Non-pigmented ciliary epithelial cell (primary cell): ENCODE results near the gene KCNJ18.
"Not testable (repeated sequence)": the region's sequence is repeated elsewhere in the genome, so short reads cannot be mapped to it uniquely, and the experiment has no call there.

Experiments
- DNase-seq: peaks from one replicate; pipeline ENCODE4 v3.0.0-alpha.2; 2010; ENCODE audit warnings: low read depth

Gene KCNJ18

DNA sequence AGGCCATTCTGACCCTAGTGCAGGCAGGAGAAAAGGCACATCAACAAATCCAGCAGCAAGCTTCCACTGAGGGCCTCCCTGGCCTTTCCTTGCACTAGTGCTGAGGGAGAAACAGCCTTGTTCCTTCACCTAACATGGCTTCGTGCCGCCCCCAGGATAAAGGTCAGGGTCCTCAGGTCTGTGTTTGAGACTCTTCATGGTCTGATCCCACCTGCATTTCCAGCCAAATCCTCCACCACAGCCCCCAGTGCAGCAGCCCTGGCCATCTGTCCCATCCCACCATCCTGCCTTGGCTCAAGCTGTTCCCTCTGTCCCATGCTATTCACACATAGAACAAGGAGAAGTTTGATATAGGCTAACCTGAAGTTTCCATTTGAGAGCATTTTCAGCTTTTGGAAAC, 20.9 kb upstream of the KCNJ18 start:
- DNase-seq: not testable (repeated sequence)

DNA sequence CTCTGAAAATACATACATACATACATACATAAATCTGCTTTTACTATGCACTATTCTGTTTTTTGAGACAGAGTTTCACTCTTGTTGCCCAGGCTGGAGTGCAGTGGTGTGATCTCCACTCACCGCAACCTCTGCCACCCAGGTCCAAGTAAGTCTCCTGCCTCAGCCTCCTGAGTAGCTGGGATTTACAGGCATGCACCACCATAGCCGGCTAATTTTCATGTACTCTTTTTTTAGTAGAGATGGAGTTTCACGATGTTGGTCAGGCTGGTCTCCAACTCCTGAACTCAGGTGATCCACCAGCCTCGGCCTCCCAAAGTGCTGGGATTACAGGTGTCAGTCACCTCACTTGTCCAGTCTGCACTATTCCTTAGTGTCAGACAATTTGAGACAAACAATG, 20.5 kb upstream of the KCNJ18 start:
- DNase-seq: not testable (repeated sequence)

DNA sequence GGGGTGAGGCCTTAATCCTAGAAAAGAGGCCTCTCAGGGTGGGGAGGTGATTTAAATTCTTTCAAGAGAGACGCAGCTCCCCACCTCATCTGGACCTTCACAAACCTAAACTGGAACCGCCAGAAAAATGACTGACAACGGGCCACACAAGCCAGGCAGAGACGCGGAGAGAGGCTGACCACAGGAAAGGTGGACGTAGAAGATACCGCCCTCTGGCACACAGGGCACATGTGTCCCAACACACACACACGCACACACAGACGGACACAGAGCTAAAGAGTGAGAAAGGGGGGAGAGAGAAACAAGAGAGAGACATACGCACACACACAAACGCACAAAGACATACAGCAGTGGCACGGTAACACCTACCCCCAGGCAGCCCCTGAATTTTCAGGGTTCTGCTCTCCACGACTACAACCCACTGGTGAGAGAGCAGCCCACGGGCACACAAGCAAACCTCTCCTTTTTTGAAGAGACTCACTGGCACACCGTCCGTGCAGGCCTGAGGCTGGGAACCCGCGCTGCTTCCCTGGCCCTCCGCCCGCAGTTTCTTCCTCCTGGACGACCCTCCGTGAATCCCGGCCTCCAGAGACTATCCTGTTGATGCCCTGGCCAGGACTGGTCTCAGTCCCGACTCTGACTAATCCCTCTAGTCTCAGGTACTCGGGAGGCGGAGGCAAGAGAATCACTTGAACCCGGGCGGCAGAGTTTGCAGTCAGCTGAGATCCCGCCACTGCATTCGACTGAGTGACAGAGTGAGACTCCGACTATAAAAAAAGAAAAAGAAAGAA, 18.7 kb upstream of the KCNJ18 start:
- DNase-seq: not testable (repeated sequence)

DNA sequence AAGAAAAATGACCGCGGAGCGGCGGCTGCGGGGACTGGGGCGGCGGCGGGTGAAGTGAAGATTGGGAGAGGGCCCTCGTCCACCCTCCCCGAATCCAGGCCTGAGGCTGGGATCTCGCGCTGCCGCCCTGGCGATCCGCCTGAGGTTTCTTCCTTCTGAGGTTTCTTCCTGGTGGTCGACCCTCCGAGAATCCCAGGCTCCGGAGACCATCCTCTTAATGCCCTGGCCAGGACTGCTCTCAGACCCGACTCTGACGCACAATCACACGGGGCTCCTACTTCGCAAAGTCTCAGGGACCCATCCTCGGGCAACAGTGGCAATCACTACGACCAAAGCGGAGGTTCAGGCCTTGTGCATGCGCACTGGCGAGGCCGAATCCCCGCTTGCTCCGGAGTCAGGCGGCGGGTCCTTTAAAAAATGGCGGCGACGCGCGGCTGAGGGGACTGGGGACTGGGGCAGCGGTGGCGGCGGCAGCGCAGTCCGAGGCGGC, 18.0 kb upstream of the KCNJ18 start:
- no peak for DNase-seq

DNA sequence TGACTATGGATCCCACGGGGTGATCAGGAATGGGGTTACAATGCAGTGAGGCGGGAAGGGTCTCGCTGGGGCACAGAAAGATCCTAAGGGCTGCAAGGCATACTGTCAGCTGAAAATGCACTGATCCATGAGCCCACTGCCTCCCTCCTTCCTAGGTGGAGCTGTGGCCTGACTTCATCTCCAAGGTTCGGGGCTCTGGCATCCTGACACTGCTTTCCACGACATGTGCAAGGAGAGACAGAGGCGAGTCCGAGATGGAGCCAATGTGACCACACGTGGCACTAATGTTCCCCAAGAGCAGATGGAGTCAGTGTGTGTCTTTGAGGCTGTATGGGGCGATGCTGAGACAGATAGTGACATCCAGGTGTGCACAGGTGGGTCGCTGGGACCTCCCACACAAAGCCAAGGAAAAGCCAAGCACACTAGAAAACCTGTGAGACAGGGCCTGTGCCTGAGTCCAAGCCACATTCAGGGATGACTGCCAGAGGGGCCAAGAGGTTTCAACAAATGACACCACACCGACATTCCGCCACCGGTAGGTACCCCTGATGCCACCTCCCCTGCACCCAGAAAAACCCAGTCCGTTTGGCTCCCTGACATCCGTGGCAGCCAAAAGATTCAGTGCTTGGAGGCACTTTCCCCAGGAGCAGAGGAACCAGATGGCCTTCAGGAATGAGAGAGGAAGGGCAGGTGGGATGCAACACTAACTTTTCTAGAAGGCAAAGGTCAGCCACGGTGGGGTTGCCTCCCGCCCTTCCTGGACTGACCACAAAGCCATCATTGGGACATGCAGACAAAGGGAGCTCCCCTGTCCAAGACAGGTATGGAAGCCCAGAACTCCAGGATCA, 17.2 kb upstream of the KCNJ18 start:
- not testable (repeated sequence) for DNase-seq

DNA sequence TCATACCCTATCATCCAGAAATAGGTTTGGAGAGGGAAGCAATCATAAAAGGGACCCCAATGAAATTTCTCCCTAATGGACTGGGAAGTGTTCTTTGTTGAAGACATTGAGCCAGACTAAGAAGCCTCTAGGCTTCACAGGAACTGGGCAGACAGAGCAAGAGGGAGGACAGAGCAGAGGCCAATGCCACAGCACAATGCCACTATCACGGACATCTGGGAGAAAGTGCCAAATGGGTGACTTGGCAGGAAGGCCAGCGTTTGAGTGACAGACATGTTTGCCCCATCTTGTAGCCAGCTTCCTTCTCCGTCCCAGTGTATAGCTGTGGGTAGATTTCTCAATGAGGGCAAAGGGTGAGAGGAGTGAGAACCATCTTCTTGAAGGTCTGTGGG, 16.6 kb upstream of the KCNJ18 start:
- not testable (repeated sequence) for DNase-seq

DNA sequence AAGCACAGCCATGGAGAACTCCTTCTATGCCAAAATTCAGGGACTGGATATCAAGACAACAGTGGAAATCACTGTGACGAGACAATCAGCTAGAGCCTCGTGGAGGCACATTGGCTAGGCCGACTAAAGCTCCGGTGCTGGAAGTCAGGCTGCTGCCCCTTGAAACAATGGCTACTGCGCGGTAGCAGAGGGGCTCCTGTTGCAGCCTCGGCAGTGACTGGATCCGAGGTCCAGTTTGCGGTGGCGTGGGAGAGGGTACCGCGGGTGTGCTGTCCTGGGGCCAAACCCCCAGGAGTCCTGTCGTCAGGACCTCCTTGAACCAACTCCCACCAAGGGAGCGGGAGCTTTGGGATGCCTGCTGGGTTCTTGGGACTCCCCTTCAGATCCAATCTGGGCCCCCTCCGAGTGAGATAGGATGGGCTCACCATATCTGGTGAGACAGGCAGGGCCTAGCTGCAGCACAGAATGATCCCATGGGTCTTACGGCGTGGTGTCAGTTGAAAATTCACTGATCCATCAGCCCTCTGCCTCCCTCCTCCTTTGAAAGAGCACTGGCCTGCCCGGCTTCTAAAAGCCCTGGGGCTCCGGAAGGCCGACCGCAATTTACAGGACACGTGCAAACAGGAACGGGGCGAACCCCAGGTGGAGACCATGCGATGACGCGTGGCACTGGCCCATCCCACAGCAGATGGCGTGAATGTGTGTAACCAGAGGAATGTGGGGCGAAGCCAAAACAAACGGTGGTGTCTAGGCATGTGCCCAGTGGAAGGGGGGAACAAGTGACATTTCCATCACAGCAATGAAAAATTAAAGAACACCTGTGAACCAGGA, 15.8 kb upstream of the KCNJ18 start:
- DNase-seq: no peak

DNA sequence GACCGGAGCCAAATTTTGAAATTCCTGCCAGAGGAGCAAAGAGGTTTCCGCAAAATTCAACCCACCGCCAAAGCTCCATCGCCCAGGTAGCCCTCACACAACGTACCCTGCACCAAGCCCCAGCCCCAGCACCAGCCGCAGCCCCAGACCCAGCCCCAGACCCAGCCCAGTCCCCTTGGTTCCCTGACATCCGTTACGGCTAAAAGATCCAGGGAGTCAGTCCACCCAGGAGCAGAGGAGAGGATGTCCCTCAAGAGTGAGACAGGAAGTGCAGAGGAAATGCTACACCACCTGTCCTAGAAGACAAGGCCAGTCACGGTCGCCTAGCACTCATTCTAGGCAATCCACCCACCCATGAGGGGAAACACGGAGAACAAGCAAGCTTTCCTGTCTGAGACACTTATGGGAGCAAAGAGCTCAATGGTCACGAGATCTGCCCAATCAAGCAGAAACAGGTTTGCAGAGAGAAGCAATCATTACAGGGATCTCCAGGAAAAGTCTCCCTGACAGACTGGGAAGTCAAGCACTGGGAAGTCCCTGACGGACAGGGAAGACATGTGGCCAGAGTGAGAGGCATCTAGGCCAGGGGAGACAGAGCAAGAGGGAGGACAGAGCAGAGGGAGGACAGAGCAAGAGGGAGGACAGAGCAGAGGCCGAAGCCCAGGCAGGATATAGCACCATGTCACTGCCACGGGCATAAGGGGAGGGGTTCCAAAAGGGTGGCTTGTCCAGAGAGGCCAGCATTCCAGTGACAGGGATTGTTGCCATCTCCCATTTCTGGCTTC, 15.0 kb upstream of the KCNJ18 start:
- DNase-seq: no peak

DNA sequence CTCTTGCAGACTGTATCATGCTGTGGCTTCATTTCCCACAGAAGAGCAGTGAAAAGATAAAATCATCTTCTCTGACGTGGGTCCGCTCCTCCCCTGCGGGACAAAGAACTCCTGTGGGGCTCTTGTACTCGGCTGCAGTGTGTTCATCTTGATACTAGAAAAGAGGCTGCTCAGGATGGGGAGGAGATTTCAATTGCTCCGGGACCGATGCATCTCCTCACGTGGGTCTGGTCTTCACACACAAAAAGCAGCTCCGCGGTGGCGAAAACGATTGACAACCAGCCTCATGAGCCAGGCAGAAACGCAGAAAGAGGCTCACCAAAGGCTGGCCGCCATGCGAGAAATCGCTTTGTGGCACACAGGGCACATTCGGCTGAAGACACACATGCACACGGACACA, 14.4 kb upstream of the KCNJ18 start:
- no peak for DNase-seq

DNA sequence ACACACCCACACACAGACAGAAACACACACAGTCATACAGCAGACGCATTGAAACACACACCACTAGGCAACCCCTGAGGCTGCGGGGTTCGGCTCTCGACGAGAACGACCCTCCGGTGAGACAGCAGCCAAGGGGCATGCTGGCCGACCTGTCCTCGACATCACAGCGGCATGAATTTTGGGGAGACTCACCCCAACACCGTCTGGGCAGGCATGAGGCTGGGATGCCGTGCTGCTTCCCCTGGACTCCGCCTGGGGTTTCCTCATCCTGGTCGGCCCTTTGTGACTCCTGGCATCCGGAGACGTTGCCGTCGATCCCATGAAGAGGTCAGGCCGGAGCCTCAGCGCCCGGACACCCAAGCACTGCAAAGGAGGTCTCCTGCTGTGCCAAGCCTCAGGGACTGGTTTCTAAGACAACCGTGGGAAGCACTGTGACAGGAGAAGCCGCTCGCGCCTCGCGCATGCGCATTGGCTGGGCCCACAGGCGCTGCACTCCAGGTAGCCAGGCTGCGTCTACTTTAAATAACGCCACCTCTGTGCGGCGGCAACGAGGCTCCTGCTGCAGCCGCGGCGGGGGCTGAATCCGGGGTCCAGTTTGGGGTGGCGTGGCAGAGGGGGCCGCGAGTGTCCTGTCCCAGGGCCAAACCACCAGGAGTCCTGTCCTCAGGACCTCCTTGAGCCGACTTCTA, 13.8 kb upstream of the KCNJ18 start:
- DNase-seq: no peak

DNA sequence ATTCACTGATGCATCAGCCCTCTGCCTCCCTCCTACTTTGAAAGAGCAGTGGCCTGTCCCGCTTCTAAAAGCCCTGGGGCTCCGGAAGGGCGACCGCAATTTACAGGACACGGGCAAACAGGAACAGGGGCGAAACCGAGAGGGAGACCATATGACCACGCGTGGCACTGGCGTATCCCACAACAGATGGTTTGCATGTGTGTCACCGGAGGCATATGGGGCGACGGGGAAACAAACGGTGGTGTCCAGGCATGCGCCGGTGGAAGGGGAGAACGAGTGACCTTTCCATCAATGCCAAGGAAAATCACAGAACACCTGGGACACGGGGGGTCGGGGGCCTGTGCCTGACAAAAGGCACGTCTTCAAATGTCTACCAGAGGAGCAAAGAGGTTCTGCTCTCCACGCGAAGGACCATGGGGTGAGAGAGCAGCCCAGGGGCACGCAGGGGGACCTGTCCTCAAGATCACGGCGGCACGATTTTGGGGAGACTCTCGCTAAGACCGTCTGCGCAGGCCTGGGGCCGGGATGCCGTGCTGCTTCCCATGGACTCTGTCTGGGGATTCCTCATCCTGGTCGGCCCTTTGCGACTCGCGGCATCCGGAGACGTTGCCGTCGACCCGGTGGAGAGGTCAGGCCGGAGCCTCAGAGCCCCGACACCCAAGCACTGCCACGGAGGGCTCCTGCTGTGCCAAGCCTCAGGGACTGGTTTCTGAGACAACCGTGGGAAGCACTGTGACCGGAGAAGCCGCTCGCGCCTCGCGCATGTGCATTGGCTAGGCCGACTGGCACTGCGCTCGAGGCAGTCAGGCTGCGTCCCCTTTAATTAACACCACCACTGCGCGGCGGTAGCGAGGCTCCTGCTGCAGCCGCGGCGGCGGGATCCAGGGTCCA, 12.8 kb upstream of the KCNJ18 start:
- DNase-seq: no peak

DNA sequence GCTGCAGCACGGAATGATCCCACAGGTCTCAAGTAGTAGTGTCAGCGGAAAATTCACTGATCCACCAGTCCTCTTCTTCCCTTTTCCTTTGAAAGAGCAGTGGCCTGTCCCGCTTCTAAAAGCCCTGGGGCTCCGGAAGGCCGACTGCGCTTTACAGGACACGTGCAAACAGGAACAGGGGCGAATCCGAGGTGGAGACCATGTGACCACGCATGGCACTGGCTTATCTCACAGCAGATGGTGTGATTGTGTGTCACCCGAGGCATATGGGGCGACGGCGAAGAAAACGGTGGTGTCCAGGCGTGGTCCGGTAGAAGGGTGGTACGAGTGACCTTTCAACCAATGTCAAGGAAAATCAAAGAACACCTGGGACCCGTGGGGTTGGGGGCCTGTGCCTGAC, 12.0 kb upstream of the KCNJ18 start:
- DNase-seq: no peak

DNA sequence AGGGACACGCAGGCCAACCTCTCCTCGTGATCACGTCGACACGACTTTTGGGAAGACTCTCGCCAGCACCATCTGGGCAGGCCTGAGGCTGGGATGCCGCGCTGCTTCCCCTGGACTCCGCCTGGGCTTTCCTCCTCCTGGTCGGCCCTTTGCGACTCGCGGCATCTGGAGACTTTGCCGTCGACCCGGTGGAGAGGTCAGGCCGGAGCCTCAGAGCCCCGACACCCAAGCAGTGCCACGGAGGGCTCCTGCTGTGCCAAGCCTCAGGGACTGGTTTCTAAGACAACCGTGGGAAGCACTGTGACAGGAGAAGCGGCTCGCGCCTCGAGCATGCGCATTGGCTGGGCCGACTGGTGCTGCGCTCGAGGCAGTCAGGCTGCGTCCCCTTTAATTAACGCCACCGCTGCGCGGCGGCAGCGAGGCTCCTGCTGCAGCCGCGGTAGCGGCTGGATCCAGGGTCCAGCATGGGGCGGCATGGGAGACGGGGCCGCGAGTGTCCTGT, 11.4 kb upstream of the KCNJ18 start:
- DNase-seq: not testable (repeated sequence)

DNA sequence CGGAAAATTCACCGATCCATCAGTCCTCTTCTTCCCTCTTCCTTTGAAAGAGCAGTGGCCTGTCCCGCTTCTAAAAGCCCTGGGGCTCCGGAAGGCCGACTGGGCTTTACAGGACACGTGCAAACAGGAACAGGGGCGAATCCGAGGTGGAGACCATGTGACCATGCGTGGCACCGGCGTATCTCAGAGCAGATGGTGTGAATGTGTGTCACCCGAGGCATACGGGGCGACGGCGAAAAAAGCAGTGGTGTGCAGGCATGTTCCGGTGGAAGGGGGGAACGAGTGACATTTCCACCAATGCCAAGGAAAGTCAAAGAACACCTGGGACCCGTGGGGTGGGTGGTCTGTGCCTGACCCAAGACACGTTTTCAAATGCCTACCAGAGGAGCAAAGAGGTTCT, 10.7 kb upstream of the KCNJ18 start:
- not testable (repeated sequence) for DNase-seq

DNA sequence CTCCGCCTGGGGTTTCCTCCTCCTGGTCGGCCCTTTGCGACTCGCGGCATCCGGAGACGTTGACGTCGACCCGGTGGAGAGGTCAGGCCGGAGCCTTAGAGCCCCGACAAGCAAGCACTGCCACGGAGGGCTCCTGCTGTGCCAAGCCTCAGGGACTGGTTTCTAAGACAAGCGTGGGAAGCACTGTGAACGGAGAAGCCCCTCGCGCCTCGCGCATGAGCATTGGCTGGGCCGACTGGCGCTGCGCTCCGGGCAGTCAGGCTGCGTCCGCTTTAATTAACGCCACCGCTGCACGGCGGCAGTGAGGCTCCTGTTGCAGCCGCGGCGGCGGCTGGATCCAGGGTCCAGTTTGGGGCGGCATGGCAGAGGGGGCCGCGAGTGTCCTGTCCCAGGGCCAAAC, 10.2 kb upstream of the KCNJ18 start:
- not testable (repeated sequence) for DNase-seq

DNA sequence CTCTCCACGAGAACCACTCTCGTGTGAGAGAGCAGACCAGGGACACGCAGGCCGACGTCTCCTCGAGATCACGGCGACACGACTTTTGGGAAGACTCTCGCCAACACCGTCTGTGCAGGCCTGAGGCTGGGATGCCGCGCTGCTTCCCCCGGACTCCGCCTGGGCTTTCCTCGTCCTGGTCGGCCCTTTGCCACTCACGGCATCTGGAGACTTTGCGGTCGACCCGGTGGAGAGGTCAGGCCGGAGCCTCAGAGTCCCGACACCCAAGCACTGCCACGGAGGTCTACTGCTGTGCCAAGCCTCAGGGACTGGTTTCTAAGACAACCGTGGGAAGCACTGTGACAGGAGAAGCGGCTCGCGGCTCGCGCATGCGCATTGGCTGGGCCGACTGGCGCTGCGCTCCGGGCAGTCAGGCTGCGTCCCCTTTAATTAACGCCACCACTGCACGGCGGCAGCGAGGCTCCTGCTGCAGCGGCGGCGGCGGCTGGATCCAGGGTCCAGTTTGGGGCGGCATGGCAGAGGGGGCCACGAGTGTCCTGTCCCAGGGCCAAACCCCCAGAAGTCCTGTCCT, 9.1 kb upstream of the KCNJ18 start:
- not testable (repeated sequence) for DNase-seq

DNA sequence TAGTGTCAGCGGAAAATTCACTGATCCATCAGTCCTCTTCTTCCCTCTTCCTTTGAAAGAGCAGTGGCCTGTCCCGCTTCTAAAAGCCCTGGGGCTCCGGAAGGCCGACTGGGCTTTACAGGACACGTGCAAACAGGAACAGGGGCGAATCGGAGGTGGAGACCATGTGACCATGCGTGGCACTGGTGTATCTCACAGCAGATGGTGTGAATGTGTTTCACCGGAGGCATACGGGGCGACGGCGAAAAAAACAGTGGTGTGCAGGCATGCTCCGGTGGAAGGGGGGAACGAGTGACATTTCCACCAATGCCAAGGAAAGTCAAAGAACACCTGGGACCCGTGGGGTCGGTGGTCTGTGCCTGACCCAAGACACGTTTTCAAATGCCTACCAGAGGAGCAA, 8.4 kb upstream of the KCNJ18 start:
- DNase-seq: not testable (repeated sequence)

DNA sequence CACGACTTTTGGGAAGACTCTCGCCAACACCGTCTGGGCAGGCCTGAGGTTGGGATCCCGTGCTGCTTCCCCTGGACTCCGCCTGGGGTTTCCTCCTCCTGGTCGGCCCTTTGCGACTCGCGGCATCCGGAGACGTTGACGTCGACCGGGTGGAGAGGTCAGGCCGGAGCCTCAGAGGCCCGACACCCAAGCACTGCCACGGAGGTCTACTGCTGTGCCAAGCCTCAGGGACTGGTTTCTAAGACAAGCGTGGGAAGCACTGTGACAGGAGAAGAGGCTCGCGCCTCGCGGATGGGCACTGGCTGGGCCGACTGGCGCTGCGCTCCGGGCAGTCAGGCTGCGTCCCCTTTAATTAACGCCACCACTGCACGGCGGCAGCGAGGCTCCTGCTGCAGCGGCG, 7.9 kb upstream of the KCNJ18 start:
- not testable (repeated sequence) for DNase-seq
